HG03342 (cell line): Measurements from ENCODE around the gene ARFIP1.
"Not testable (repeated sequence)": the region's sequence is repeated elsewhere in the genome, so short reads cannot be mapped to it uniquely, and the experiment has no call there.

Experiments
- ATAC-seq: cut with Tn5 transposase; IDR thresholded peaks from one replicate; pipeline ENCODE4 v1.9.1; 2021; ENCODE audit warnings: mild to moderate bottlenecking, moderate library complexity; ENCODE audit not compliant: unreplicated experiment

Gene ARFIP1

GRCh38 chr4:152785639-152786615 lies 6.2 kb downstream of the ARFIP1 start:
- ATAC-seq: no peak

- ATAC-seq: no peak
These were observed 6.9 kb downstream of the ARFIP1 start for GRCh38 chr4:152786627-152787026.

GRCh38 chr4:152795891-152796290 lies 16.1 kb downstream of the ARFIP1 start:
- no peak for ATAC-seq

GRCh38 chr4:152803541-152803940 lies 23.8 kb downstream of the ARFIP1 start:
- ATAC-seq: no peak

DNA sequence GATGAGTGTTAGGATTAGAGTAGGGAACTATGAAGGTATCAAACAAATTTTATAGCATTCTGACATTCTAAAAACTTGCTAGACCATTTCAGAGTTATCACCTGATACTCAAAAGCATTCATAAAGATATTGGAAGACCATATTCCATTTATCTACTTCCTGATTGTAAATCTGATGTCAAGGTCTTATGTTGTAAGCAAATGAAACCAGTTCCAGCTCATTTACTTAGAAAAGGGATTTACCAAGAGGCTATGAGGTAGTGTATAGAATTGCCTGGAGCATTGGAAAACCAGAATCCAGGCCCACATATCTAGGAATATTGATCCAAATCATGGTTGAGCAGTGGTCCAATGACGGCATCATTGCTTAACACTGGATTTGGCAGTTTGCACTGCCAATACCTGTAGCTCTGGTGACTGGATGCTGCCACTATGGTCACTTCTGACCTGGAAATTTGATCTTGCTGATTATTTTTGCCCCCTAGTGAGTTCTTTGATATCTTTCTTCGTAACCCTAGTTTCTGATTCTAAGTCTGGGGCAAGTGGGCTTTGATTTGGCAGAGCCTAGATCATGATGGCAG lies 25.4 kb downstream of the ARFIP1 start:
- no peak for ATAC-seq

- ATAC-seq: no peak
These were observed 26.1 kb downstream of the ARFIP1 start for GRCh38 chr4:152805818-152806217.

DNA sequence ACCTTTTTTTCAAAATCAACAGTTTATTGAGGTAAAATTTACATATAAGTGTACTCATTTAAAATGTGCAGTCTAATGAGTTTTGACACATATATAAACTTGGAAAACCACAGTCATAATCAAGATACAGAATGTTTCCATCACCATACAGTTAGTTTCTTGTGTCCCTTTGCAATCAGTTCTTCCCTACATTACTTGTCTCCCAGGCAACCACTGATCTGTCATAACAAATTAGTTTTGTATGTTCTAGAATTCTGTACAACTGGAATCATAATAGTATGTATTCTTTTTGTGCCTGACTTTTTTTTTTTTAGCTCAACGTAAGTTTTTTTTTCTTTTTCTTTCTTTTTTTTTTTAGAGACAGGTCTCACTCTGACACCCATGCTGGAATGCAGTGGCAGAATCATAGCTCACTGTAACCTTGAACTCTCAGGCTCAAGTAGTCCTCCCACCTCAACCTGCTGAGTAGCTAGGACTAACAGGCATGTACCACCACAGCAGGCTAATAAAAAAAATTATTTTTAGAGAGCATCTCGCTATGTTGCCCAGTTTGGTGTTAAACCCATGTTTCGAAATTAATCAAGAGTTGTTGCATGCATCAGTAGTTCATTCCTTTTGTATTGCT lies 26.9 kb downstream of the ARFIP1 start:
- ATAC-seq: no peak

GRCh38 chr4:152807294-152807829 lies 27.6 kb downstream of the ARFIP1 start:
- peak; percentile 65 for ATAC-seq

DNA sequence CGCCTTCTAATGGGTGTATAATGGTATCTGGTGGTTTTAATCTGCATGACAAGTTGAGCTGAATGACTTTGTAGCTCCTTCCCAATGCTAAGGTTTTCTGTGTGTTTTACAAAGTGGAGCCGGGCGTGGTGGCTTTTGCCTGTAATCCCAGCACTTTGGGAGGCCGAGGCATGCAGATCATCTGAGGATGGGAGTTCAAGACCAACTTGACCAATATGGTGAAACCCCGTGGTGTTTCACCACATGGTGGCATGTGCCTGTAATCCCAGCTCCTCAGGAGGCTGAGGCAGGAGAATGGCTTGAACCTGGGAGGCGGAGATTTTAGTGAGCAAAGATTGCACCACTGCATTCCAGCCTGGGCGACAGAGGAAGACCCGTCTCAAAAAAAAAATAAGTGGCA lies 28.9 kb downstream of the ARFIP1 start:
- ATAC-seq: no peak

DNA sequence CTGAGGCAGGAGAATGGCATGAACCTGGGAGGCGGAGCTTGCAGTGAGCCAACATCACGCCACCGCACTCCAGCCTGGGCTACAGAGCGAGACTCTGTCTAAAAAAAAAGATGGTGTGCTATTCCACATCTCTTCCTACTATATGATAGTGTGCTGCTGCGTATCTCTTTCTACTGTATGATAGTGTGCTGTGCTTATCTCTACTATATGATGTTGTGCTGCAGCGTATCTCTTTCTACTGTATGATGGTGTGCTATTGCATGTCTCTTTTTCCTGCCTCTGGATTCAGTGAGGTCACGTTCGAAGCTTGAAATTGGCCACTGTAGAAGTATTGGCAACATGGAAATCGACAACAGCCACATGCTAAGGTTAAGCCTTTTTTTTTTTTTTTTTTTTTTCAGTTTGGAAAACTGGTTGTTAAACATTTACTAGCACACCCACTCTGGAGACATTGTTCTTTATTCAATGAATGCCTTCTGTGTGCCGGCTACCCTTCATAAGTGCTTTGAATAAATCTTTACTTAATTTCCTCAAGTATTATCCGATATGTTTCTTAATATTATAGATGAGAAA lies 31.0 kb downstream of the ARFIP1 start:
- ATAC-seq: no peak

- no peak for ATAC-seq
These were observed 35.3 kb downstream of the ARFIP1 start for GRCh38 chr4:152815078-152815477.

GRCh38 chr4:152817331-152817730 lies 37.6 kb downstream of the ARFIP1 start:
- ATAC-seq: no peak

- ATAC-seq: no peak
These were observed 39.4 kb downstream of the ARFIP1 start for GRCh38 chr4:152819026-152819645.

GRCh38 chr4:152820073-152820472 lies 40.3 kb downstream of the ARFIP1 start:
- ATAC-seq: no peak

DNA sequence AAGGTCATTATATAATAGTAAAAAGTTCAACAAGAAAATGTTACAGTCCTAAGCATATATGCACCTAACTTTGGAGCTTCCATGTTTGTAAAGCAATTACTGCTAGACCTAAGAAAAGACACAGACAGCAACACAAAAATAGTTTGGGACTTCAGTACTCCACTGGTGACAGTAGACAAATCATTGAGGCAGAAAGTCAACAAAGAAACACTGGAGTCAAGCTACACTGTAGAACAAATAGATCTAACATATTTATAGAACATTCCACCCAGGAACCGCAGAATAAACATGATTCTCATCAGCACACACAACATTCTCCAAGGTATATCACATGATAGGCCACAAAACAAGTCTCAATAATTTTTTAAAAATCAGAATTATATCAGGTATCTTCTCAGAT lies 42.6 kb downstream of the ARFIP1 start:
- ATAC-seq: no peak

- no peak for ATAC-seq
These were observed 44.8 kb downstream of the ARFIP1 start for GRCh38 chr4:152824561-152824960.

DNA sequence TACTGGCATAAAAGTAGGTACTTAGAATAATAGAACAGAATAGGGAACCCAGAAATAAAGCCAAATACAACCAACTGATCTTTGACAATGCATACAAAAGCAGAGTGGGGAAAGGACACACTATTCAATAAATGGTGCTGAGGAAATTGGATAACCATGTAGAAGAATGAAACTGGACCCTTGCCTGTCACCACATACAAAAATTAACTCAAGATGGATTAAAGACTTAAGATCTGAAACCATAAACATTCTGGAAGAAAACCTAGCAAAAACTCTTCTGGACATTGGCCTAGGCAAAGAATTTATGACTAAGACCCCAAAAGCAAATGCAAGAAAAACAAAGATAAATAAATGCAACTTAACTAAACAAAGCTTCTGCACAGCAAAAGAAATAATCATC lies 45.6 kb downstream of the ARFIP1 start:
- ATAC-seq: no peak

GRCh38 chr4:152828122-152828521 lies 48.4 kb downstream of the ARFIP1 start:
- no peak for ATAC-seq

GRCh38 chr4:152831416-152831815 lies 51.7 kb downstream of the ARFIP1 start:
- no peak for ATAC-seq

- no peak for ATAC-seq
These were observed 57.2 kb downstream of the ARFIP1 start for GRCh38 chr4:152836936-152837335.

DNA sequence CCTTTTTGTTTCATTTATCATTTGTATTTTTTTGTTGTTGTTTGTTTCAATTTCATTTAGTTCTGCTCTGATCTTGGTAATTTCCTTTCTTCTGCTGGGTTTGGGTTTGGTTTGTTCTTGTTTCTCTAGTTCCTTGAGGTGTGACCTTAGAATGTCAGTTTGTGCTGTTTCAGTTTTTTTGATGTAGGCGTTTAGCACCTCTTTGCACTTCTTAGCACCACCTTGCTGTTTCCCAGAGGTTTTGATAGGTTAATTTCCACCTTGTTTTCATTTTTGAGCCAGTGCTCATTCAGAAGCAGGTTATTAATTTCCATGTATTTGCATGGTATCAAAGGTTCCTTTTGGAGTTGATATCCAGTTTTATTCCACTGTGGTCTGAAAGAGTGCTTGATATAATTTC lies 60.0 kb downstream of the ARFIP1 start:
- ATAC-seq: not testable (repeated sequence)
